ENCODE measurements around the gene MVK.

DNA sequence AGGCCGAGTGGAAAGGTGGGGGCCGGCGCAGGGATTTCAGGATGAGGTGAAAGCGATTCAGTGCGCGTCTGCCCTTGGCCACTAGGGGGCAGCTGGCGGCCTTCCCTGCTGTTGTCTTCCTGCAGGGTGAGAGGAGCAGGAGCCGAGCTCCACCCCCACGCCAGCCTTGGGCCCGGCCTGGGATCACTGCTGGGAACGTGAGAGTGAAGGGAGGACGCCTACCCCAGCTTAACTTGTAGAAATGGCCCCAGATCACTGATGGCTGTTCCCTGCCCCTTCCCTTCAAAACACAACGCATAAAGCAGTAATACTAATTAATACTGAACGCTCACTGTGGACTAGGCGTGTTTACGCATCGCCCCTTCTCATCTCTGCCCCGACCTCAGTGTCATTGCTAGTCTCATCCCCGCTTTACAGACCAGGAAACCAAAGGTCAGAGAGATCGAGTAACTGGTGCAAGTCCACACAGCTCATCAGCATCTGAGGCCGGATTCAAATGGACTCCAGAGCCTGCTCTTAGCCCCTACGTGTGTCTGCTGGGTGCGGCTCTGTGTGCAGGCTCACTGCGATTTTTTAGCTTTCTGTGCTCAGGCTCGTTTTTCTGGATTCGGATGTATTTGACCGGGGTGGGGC, 24.3 kb downstream of the MVK start:
- TF ChIP-seq, protein P1, sequence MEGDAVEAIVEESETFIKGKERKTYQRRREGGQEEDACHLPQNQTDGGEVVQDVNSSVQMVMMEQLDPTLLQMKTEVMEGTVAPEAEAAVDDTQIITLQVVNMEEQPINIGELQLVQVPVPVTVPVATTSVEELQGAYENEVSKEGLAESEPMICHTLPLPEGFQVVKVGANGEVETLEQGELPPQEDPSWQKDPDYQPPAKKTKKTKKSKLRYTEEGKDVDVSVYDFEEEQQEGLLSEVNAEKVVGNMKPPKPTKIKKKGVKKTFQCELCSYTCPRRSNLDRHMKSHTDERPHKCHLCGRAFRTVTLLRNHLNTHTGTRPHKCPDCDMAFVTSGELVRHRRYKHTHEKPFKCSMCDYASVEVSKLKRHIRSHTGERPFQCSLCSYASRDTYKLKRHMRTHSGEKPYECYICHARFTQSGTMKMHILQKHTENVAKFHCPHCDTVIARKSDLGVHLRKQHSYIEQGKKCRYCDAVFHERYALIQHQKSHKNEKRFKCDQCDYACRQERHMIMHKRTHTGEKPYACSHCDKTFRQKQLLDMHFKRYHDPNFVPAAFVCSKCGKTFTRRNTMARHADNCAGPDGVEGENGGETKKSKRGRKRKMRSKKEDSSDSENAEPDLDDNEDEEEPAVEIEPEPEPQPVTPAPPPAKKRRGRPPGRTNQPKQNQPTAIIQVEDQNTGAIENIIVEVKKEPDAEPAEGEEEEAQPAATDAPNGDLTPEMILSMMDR (IDR thresholded peaks at IDR 0.05): peak; percentile 96
- no peak for TF ChIP-seq POLR2A (IDR thresholded peaks at IDR 0.05)
